OCI-LY7 (cell line): ENCODE measurements around the gene TDRD7. TPM values are rescaled to one million over a fixed set of nuclear protein-coding genes. Genes with fewer than 3 reads are reported as not detected.

Experiments
- BruUV-seq: library from RNA; stranded (reverse); fragments of 400-500 nt; replicated peaks from 2 replicates; lab custom pipeline; 2021; lab: Mats Ljungman, UMichigan
- CTCF ChIA-PET: fragments of 300-600 bp; sonication (Branson Sonifier 250); formaldehyde crosslinking; loops from one replicate; lab custom pipeline; 2022; ENCODE audit warnings: antibody characterized with exemption; ENCODE audit not compliant: unreplicated experiment; lab: Charles Lee
- POLR2A ChIA-PET: fragments of 300-600 bp; sonication (Branson Sonifier 250); formaldehyde crosslinking; loops from one replicate; lab custom pipeline; 2022; ENCODE audit warnings: antibody characterized with exemption; lab: Charles Lee
- DNase-seq: peaks from one replicate; pipeline ENCODE4 v3.0.0-alpha.2; 2015; ENCODE audit warnings: low spot score
- H2AFZ ChIP-seq: fragments of 200-600 bp; sonication (generic), shearing (Covaris generic); 2 replicates; pipeline ENCODE4 v1.6.1; 2014; ENCODE audit warnings: mild to moderate bottlenecking, antibody characterized with exemption, low read length, moderate library complexity
- H3K27ac ChIP-seq: fragments of 200-600 bp; sonication (generic); 2 replicates; pipeline ENCODE4 v1.5.1; 2014; ENCODE audit warnings: mixed run types, low read depth, mild to moderate bottlenecking, moderate library complexity, low read length, inconsistent platforms; ENCODE audit not compliant: poor library complexity, severe bottlenecking
- H3K36me3 ChIP-seq: fragments of 200-600 bp; sonication (generic); 2 replicates; pipeline ENCODE4 v1.6.1; 2014; ENCODE audit warnings: mild to moderate bottlenecking, antibody characterized with exemption, low read length, moderate library complexity, mixed read lengths; ENCODE audit not compliant: insufficient read depth
- H3K4me1 ChIP-seq: fragments of 200-600 bp; sonication (generic); 2 replicates; pipeline ENCODE4 v1.5.1; 2014; ENCODE audit warnings: mild to moderate bottlenecking, low read length; ENCODE audit not compliant: insufficient read depth, poor library complexity, severe bottlenecking
- H3K4me2 ChIP-seq: fragments of 200-600 bp; sonication (generic); 2 replicates; pipeline ENCODE4 v1.6.1; 2014; ENCODE audit warnings: mild to moderate bottlenecking, low read length
- H3K4me3 ChIP-seq: fragments of 200-600 bp; sonication (generic); 2 replicates; pipeline ENCODE4 v1.5.1; 2014; ENCODE audit warnings: mild to moderate bottlenecking, low read depth, low read length; ENCODE audit not compliant: poor library complexity, severe bottlenecking
- H3K79me2 ChIP-seq: fragments of 200-600 bp; sonication (generic); 2 replicates; pipeline ENCODE4 v1.6.1; 2016; ENCODE audit warnings: low read depth, mild to moderate bottlenecking, low read length, moderate library complexity, mixed read lengths; ENCODE audit not compliant: insufficient read depth
- H3K9me2 ChIP-seq: fragments of 200-600 bp; sonication (generic); 2 replicates; pipeline ENCODE4 v1.6.1; 2016; ENCODE audit warnings: mild to moderate bottlenecking, low read length, mixed read lengths; ENCODE audit not compliant: insufficient read depth
- H3K9me3 ChIP-seq: fragments of 200-600 bp; sonication (generic); 2 replicates; pipeline ENCODE4 v1.6.1; 2014; ENCODE audit warnings: mild to moderate bottlenecking, mixed run types, low read length, mixed read lengths
- H4K20me1 ChIP-seq: fragments of 200-600 bp; sonication (generic); 2 replicates; pipeline ENCODE4 v1.6.1; 2014; ENCODE audit warnings: mild to moderate bottlenecking, antibody characterized with exemption, low read length, moderate library complexity, mixed read lengths; ENCODE audit not compliant: insufficient read depth
- CTCF ChIP-seq: fragments of 200-600 bp; sonication (generic); conservative IDR thresholded peaks from 2 replicates; pipeline ENCODE4 v1.5.1; 2014; ENCODE audit warnings: mild to moderate bottlenecking, antibody characterized with exemption, low read length, moderate library complexity, mixed read lengths
- EZH2phosphoT487 ChIP-seq: fragments of 200-600 bp; sonication (generic); IDR thresholded peaks from 2 replicates; pipeline ENCODE4 v1.6.1; 2018; ENCODE audit warnings: low read depth, borderline replicate concordance, mild to moderate bottlenecking, mixed run types, antibody characterized with exemption, low read length, moderate library complexity, mixed read lengths
- intact Hi-C: fragments of 100-400 bp; cut with micrococcal nuclease; formaldehyde crosslinking; loops from one replicate; pipeline ENCODE4 v1.10.0; 2022; ENCODE audit not compliant: unreplicated experiment
- total RNA-seq, 2 experiments: library from RNA; depleted of rRNA in 1 of 2; stranded (reverse); fragments of >200 nt in 1 of 2; shearing (Covaris generic) in 1 of 2; gene quantifications; 2 replicates each; pipeline ENCODE4 v1.2.3, GENCODE V29; 2014 to 2022

Gene TDRD7
- total RNA-seq, 2 experiments from 2014 or later = 4.0 to 6.1 TPM

GRCh38 chr9:97506787-97507186 lies 94.9 kb downstream of the TDRD7 start:
- no peaks in the 10 kb centered on the region for H3K9me3 ChIP-seq
- intact Hi-C loops = no loop called here
- ChIA-PET POLR2A (interaction anchor here (0.6 to 0.9 kb wide), 2 partner anchors 33 to 35 kb away, joined by 3 to 4 read pairs; no protein-coding TSS in a partner anchor), CTCF (no interaction called here)
- no peaks in the 10 kb centered on the region for H4K20me1 ChIP-seq
- no peaks in the 10 kb centered on the region for H3K79me2 ChIP-seq
- no peak overlapping the region for H3K4me3 ChIP-seq
- no peak overlapping the region for H2AFZ ChIP-seq
- no peak for DNase-seq
- H3K4me2 ChIP-seq = no peak overlapping the region
- BruUV-seq = no TSS peak
- H3K9me2 ChIP-seq = no peaks in the 10 kb centered on the region; the same call in 1 of the 2 replicates
- TF ChIP-seq CTCF = no peak
- H3K27ac ChIP-seq = no peak overlapping the region
- no peaks in the 10 kb centered on the region for H3K4me1 ChIP-seq
- H3K36me3 ChIP-seq = no peaks in the 10 kb centered on the region

- CTCF ChIA-PET = no interaction called here
- no peaks in the 10 kb centered on the region for H3K9me3 ChIP-seq
- no peaks in the 10 kb centered on the region; the same call in 1 of the 2 replicates for H3K9me2 ChIP-seq
- no peak for DNase-seq
- no peaks in the 10 kb centered on the region for H4K20me1 ChIP-seq
- POLR2A ChIA-PET = no interaction called here
- H3K36me3 ChIP-seq = no peaks in the 10 kb centered on the region
- no peak overlapping the region for H3K27ac ChIP-seq
- H3K4me3 ChIP-seq = no peak overlapping the region
- no peak overlapping the region for H3K4me2 ChIP-seq
- TF ChIP-seq EZH2phosphoT487 (no peak), CTCF (no peak)
- no peak overlapping the region for H2AFZ ChIP-seq
- no peaks in the 10 kb centered on the region for H3K79me2 ChIP-seq
- intact Hi-C loops = no loop called here
- no peaks in the 10 kb centered on the region for H3K4me1 ChIP-seq
- no TSS peak for BruUV-seq
These were observed 95.6 kb downstream of the TDRD7 start for GRCh38 chr9:97507428-97507984.

GRCh38 chr9:97508852-97509251 lies 97.0 kb downstream of the TDRD7 start:
- Histone ChIP-seq H3K36me3 (no peaks in the 10 kb centered on the region), H3K79me2 (no peaks in the 10 kb centered on the region), H3K4me1 (no peaks in the 10 kb centered on the region), H4K20me1 (no peaks in the 10 kb centered on the region), H3K4me2 (no peak overlapping the region), H2AFZ (no peak overlapping the region), H3K9me3 (no peaks in the 10 kb centered on the region), H3K9me2 (no peaks in the 10 kb centered on the region; the same call in 1 of the 2 replicates), H3K27ac (no peak overlapping the region), H3K4me3 (no peak overlapping the region)
- ChIA-PET CTCF (no interaction called here), POLR2A (interaction anchor here (0.5 to 1.2 kb wide), 2 partner anchors 14 to 31 kb away, joined by 3 read pairs; no protein-coding TSS in a partner anchor)
- no peak for DNase-seq
- no TSS peak for BruUV-seq
- intact Hi-C loops = no loop called here
- TF ChIP-seq CTCF (no peak), EZH2phosphoT487 (no peak)
